Ascending aorta (tissue), 2 donors: ENCODE measurements around the gene FRMPD4. TPM values are rescaled to one million over a fixed set of nuclear protein-coding genes. Genes with fewer than 3 reads are reported as not detected.

Experiments used
- DNase-seq, 2 donors: peaks; one replicate each; pipeline ENCODE4 v3.0.0-alpha.2; 2019; ENCODE audit warnings: low spot score in 2 of 2
- H3K27ac ChIP-seq, 2 donors: fragments of 200-600 bp; sonication (generic); one replicate each; pipeline ENCODE4 v1.5.1; 2016 to 2017; ENCODE audit warnings: mild to moderate bottlenecking in 1 of 2
- H3K27me3 ChIP-seq: fragments of 200-600 bp; sonication (generic); one replicate; pipeline ENCODE4 v1.5.1; 2017
- H3K36me3 ChIP-seq, 2 donors: fragments of 200-600 bp; sonication (generic); one replicate each; pipeline ENCODE4 v1.5.1; 2016
- H3K4me1 ChIP-seq, 2 donors: fragments of 200-600 bp; sonication (generic); one replicate each; pipeline ENCODE4 v1.5.1; 2016 to 2017; ENCODE audit warnings: mild to moderate bottlenecking in 1 of 2
- H3K4me3 ChIP-seq, 2 donors: fragments of 200-600 bp; sonication (generic); one replicate each; pipeline ENCODE4 v1.5.1; 2016 to 2017; ENCODE audit warnings: mild to moderate bottlenecking in 1 of 2
- H3K9me3 ChIP-seq, 2 donors: fragments of 200-600 bp; sonication (generic); one replicate each; pipeline ENCODE4 v1.5.1; 2016
- intact Hi-C: fragments of 100-400 bp; cut with DNase I; formaldehyde crosslinking; loops from one replicate; pipeline ENCODE4 v1.15.1; 2023
- total RNA-seq: library from RNA; depleted of rRNA; stranded (reverse); fragments of >200 nt; gene quantifications from one replicate; pipeline ENCODE4 v1.1.0, GENCODE V29; 2016
- TF ChIP-seq, protein P1 (sequence below), 3 experiments: fragments of 200-600 bp in 2 of 3; fragments of 450-650 bp in 1 of 3; sonication (generic) in 2 of 3; IDR thresholded peaks; one replicate each; pipeline ENCODE4 v1.5.1; 2016 to 2019; ENCODE audit warnings: antibody characterized with exemption in 3 of 3, mild to moderate bottlenecking in 1 of 3, moderate library complexity in 1 of 3

The FRMPD4 gene
- total RNA-seq, 1 donor from 2014 or later = not detected

DNA sequence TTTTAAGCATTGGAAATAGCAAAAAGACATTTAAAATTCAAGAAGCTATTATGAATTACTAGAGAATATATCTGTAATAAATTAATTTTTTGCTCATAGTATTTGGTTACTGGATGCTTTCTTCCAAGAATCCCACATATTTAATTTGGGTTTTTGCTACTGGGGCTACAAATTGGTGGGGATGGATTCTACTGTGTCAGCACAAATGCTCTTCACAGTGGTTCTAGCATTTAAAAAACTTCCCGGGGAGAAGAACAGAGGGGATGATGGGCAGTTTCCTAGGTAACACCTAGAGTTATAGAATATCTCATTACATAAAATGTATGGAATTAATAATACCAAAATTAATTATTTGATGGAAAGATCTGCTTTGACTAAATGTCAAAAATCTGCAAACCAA lies 584.0 kb downstream of the FRMPD4 start:
- intact Hi-C loops = no loop called here
- TF ChIP-seq, protein P1, sequence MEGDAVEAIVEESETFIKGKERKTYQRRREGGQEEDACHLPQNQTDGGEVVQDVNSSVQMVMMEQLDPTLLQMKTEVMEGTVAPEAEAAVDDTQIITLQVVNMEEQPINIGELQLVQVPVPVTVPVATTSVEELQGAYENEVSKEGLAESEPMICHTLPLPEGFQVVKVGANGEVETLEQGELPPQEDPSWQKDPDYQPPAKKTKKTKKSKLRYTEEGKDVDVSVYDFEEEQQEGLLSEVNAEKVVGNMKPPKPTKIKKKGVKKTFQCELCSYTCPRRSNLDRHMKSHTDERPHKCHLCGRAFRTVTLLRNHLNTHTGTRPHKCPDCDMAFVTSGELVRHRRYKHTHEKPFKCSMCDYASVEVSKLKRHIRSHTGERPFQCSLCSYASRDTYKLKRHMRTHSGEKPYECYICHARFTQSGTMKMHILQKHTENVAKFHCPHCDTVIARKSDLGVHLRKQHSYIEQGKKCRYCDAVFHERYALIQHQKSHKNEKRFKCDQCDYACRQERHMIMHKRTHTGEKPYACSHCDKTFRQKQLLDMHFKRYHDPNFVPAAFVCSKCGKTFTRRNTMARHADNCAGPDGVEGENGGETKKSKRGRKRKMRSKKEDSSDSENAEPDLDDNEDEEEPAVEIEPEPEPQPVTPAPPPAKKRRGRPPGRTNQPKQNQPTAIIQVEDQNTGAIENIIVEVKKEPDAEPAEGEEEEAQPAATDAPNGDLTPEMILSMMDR (IDR thresholded peaks at IDR 0.05) = no peak
- Histone ChIP-seq H3K4me3 (no peak overlapping the region), H3K27ac (no peak overlapping the region), H3K9me3 (no peaks in the 10 kb centered on the region), H3K36me3 (no peaks in the 10 kb centered on the region), H3K4me1 (no peaks in the 10 kb centered on the region), H3K27me3 (no peaks in the 10 kb centered on the region)
- DNase-seq = no peak

DNA sequence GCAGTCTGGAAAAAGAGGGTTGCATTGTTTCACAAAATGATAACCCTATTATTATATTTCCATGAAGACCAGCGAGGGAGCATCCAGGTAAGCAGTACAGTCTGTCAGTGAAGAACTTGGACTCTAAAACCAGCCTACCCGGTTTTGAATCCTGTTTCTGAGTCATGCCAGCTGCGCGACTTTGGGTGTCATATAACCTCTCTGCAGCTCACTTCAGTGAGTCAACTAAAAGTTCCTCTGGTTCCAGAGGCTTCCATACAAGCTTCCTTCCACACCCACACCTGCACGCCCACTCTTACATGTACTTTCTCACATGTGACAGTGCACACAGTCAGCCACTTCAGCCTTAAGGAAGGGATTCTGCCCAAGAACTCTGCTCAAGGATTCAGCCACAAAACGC lies 603.1 kb downstream of the FRMPD4 start:
- intact Hi-C loops = no loop called here
- Histone ChIP-seq H3K4me1 (no peaks in the 10 kb centered on the region), H3K36me3 (no peaks in the 10 kb centered on the region), H3K9me3 (no peaks in the 10 kb centered on the region), H3K4me3 (no peak overlapping the region), H3K27me3 (no peaks in the 10 kb centered on the region), H3K27ac (no peak overlapping the region)
- TF ChIP-seq, protein P1 (IDR thresholded peaks at IDR 0.05) = no peak
- no peak for DNase-seq

DNA sequence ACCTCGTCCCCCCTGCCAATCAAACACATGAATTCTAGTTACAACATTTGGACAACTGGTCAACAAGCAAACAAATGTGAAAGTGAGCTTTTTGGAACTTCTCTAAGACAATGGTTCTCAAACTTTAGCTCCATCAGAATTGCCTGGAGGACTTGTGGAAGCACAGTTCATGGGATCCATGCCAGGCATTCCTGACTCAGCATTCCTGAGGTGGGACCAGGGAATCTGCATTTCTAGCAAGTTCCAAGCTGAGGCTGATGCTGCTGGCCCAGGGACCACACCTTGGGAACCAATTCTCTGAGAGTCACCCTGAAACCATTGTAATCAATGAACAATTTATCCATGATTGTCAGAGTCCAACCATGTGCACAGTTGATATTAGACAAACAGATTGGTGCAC lies 609.2 kb downstream of the FRMPD4 start:
- no peaks in the 10 kb centered on the region for H3K27me3 ChIP-seq
- no peak overlapping the region for H3K4me3 ChIP-seq
- no peaks in the 10 kb centered on the region for H3K9me3 ChIP-seq
- H3K4me1 ChIP-seq = no peaks in the 10 kb centered on the region
- DNase-seq = no peak
- intact Hi-C loops = no loop called here
- TF ChIP-seq, protein P1 (IDR thresholded peaks at IDR 0.05) = no peak
- no peak overlapping the region for H3K27ac ChIP-seq
- H3K36me3 ChIP-seq = no peaks in the 10 kb centered on the region

DNA sequence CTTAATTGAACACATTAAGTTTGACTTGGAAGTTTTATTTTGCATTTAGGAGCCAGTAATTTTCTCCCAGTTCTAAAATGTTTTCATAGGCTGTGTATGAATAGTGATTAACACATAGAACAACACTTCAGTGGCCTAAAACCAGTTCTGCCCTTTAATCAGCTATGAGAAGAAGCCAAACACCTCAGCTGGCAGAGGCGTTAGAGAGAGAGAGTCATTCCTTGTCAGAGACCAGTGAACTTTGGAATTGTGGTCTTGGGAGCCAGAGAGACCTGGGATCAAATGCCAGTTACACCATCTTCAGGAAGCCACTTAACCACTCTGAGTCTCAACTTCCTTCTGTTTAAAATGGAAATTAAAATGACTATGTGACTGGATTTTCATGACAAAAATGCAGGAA lies 613.6 kb downstream of the FRMPD4 start:
- H3K27ac ChIP-seq = no peak overlapping the region
- H3K36me3 ChIP-seq = no peaks in the 10 kb centered on the region
- TF ChIP-seq, protein P1 (IDR thresholded peaks at IDR 0.05) = no peak
- no peaks in the 10 kb centered on the region for H3K4me1 ChIP-seq
- no peaks in the 10 kb centered on the region for H3K27me3 ChIP-seq
- no peak for DNase-seq
- H3K9me3 ChIP-seq = no peaks in the 10 kb centered on the region
- no peak overlapping the region for H3K4me3 ChIP-seq
- intact Hi-C loops = no loop called here

DNA sequence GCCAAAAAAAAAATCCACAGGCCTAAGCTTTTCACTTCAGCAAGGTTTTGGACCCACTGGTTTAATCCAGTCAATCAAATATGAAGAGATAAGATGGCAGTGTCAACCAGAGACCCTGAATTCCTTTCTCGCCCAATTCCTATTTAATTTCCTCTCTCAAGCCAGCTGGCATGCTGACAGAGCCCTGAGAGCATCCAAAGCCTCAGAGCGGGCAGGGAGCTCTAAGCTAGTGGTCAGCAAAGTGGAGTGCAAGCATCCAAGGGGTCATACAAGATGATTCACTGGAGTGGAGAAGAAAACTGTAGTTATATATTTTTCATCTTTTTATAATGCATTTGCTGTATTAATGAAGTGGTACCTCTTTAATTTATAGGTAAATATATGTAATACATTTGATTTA lies 615.1 kb downstream of the FRMPD4 start:
- Histone ChIP-seq H3K27ac (no peak overlapping the region), H3K9me3 (no peaks in the 10 kb centered on the region), H3K36me3 (no peaks in the 10 kb centered on the region), H3K4me1 (no peaks in the 10 kb centered on the region), H3K27me3 (no peaks in the 10 kb centered on the region), H3K4me3 (no peak overlapping the region)
- intact Hi-C loops = no loop called here
- TF ChIP-seq, protein P1 (IDR thresholded peaks at IDR 0.05) = no peak
- no peak for DNase-seq

DNA sequence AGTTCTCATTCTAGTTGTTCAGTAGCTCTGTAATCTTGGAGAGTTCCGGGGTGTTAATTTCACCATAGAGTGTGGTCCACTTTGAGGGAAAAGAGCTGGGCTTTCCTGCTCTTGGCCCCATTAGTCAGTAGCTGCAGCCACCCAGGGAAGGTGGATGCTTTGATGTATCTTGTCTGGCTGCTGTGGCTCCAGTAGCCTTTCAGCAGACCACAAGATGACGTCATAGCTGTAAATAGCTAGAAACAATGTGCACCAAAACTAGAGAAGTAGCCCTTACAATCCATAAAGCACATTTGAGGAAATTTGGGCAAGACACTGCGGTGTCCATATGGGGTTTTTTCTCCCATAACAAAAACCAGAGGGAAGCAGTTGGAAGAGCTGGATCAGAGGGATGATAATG lies 620.0 kb downstream of the FRMPD4 start:
- Histone ChIP-seq H3K4me1 (no peaks in the 10 kb centered on the region), H3K4me3 (no peak overlapping the region), H3K27me3 (no peaks in the 10 kb centered on the region), H3K27ac (no peak overlapping the region), H3K36me3 (no peaks in the 10 kb centered on the region), H3K9me3 (no peaks in the 10 kb centered on the region)
- TF ChIP-seq, protein P1 (IDR thresholded peaks at IDR 0.05) = no peak
- intact Hi-C loops = no loop called here
- DNase-seq = no peak
